ENCODE measurements around the gene AGAP1. TPM values are rescaled to one million over a fixed set of nuclear protein-coding genes. Genes with fewer than 3 reads are reported as not detected.

The AGAP1 gene
- total and polyA plus RNA-seq, 10 donors: 1.1 to 26.6 (median 11.3) TPM

GRCh38 chr2:235951493-235951892 lies 457.6 kb downstream of the AGAP1 start:
- WGBS, 5 donors: 69 to 77% (median 72%) methylated on average over 6 of the region's 6 CpGs
- no peak overlapping the region for H3K27ac ChIP-seq
- TF ChIP-seq POLR2A (IDR thresholded peaks at IDR 0.05) (no peak), POLR2AphosphoS5 (IDR thresholded peaks at IDR 0.05) (no peak), CTCF (IDR thresholded peaks at IDR 0.05 in 8 of 11, conservative IDR thresholded peaks at IDR 0.05 in 3 of 11) (no peak)

GRCh38 chr2:235951982-235952381 lies 458.1 kb downstream of the AGAP1 start:
- DNase-seq: no peak
- TF ChIP-seq POLR2A (IDR thresholded peaks at IDR 0.05) (no peak), POLR2AphosphoS5 (IDR thresholded peaks at IDR 0.05) (no peak), CTCF (IDR thresholded peaks at IDR 0.05 in 8 of 11, conservative IDR thresholded peaks at IDR 0.05 in 3 of 11) (no peak)
- intact Hi-C loops (cut with DNase I; ENCODE audit: low total_unique reads): no loop called here
- Histone ChIP-seq H3K4me3 (no peak overlapping the region), H3K36me3 (no peaks in the 10 kb centered on the region), H3K4me1 (peaks cover 0 to 7% (median 0%) of the 10 kb centered on the region in 6 donors), H3K9me3 (no peaks in the 10 kb centered on the region), H3K27ac (no peak overlapping the region), H3K27me3 (replicated peaks in 1 of 7) (peaks cover 0 to 5% (median 0%) of the 10 kb centered on the region in 7 donors)
- WGBS, 5 donors: 13 to 39% (median 20%) methylated on average over 2 of the region's 2 CpGs

More at GRCh38 chr2:235951493-235951892, 457.6 kb downstream of the AGAP1 start:
- DNase-seq: no peak
- Histone ChIP-seq H3K36me3 (no peaks in the 10 kb centered on the region), H3K9me3 (no peaks in the 10 kb centered on the region), H3K4me1 (peaks cover 0 to 7% (median 0%) of the 10 kb centered on the region in 6 donors), H3K27me3 (replicated peaks in 1 of 7) (peaks cover 0 to 5% (median 0%) of the 10 kb centered on the region in 7 donors), H3K4me3 (no peak overlapping the region)
- intact Hi-C loops (cut with DNase I; ENCODE audit: low total_unique reads): no loop called here

GRCh38 chr2:235952714-235953113 lies 458.9 kb downstream of the AGAP1 start:
- Histone ChIP-seq H3K9me3 (no peaks in the 10 kb centered on the region), H3K27ac (no peak overlapping the region), H3K36me3 (no peaks in the 10 kb centered on the region), H3K4me3 (no peak overlapping the region), H3K4me1 (peaks cover 0 to 7% (median 0%) of the 10 kb centered on the region in 6 donors), H3K27me3 (replicated peaks in 1 of 7) (peaks cover 0 to 5% (median 0%) of the 10 kb centered on the region in 7 donors)
- peak; percentile 42 for DNase-seq
- intact Hi-C loops (cut with DNase I; ENCODE audit: low total_unique reads): no loop called here
- 87 to 95% (median 92%) methylated on average over 9 to 10 of the region's 10 CpGs for WGBS, 5 donors
- no peak for TF ChIP-seq POLR2AphosphoS5 (IDR thresholded peaks at IDR 0.05)
- TF ChIP-seq CTCF (IDR thresholded peaks at IDR 0.05 in 8 of 11, conservative IDR thresholded peaks at IDR 0.05 in 3 of 11): no peak
- TF ChIP-seq POLR2A (IDR thresholded peaks at IDR 0.05): no peak

- 85 to 93% (median 90%) methylated on average over 10 of the region's 10 CpGs for WGBS, 5 donors
- TF ChIP-seq POLR2A (IDR thresholded peaks at IDR 0.05): no peak
These were observed 460.4 kb downstream of the AGAP1 start for GRCh38 chr2:235954281-235954680.

More at GRCh38 chr2:235954281-235954680, 460.4 kb downstream of the AGAP1 start:
- peaks cover 0 to 5% (median 0%) of the 10 kb centered on the region in 7 donors for H3K27me3 ChIP-seq (replicated peaks in 1 of 7)
- no peak overlapping the region for H3K4me3 ChIP-seq
- intact Hi-C loops (cut with DNase I; ENCODE audit: low total_unique reads): no loop called here
- H3K9me3 ChIP-seq: no peaks in the 10 kb centered on the region
- H3K4me1 ChIP-seq: peaks cover 0 to 7% (median 0%) of the 10 kb centered on the region in 6 donors
- DNase-seq: peak; percentile 37
- no peak overlapping the region for H3K27ac ChIP-seq
- H3K36me3 ChIP-seq: no peaks in the 10 kb centered on the region

Data from spleen (tissue), 11 donors.